GM19452 (cell line): ENCODE results near the gene GCNT2.
"Not testable (repeated sequence)": the region's sequence is repeated elsewhere in the genome, so short reads cannot be mapped to it uniquely, and the experiment has no call there.

ENCODE experiments used
- ATAC-seq: cut with Tn5 transposase; IDR thresholded peaks from one replicate; pipeline ENCODE4 v1.9.1; 2021; ENCODE audit not compliant: unreplicated experiment

GCNT2 gene

GRCh38 chr6:10543488-10543887, 22.3 kb downstream of the GCNT2 start:
- no peak for ATAC-seq

GRCh38 chr6:10545482-10545881, 24.3 kb downstream of the GCNT2 start:
- ATAC-seq: no peak

GRCh38 chr6:10547809-10548208, 26.7 kb downstream of the GCNT2 start:
- no peak for ATAC-seq

GRCh38 chr6:10550764-10551163, 29.6 kb downstream of the GCNT2 start:
- no peak for ATAC-seq

GRCh38 chr6:10552270-10552810, 31.2 kb downstream of the GCNT2 start:
- ATAC-seq: no peak

GRCh38 chr6:10553871-10554270, 32.7 kb downstream of the GCNT2 start:
- no peak for ATAC-seq

- ATAC-seq: no peak
These were observed 33.7 kb downstream of the GCNT2 start for GRCh38 chr6:10554826-10555225.

- ATAC-seq: no peak
These were observed 34.6 kb downstream of the GCNT2 start for GRCh38 chr6:10555625-10556309.

- ATAC-seq: no peak
These were observed 35.4 kb downstream of the GCNT2 start for GRCh38 chr6:10556589-10556988.

- no peak for ATAC-seq
These were observed 35.8 kb downstream of the GCNT2 start for GRCh38 chr6:10556992-10557391.

GRCh38 chr6:10557913-10558312, 36.8 kb downstream of the GCNT2 start:
- no peak for ATAC-seq

GRCh38 chr6:10558565-10558964, 37.4 kb downstream of the GCNT2 start:
- ATAC-seq: no peak

GRCh38 chr6:10559522-10560152, 38.5 kb downstream of the GCNT2 start:
- ATAC-seq: no peak

GRCh38 chr6:10561611-10562199, 40.6 kb downstream of the GCNT2 start:
- no peak for ATAC-seq

- no peak for ATAC-seq
These were observed 44.0 kb downstream of the GCNT2 start for GRCh38 chr6:10564975-10565673.

- no peak for ATAC-seq
These were observed 44.8 kb downstream of the GCNT2 start for GRCh38 chr6:10565913-10566312.

GRCh38 chr6:10567256-10568026, 46.3 kb downstream of the GCNT2 start:
- ATAC-seq: no peak

GRCh38 chr6:10569392-10570127, 48.4 kb downstream of the GCNT2 start:
- ATAC-seq: no peak

- ATAC-seq: not testable (repeated sequence)
These were observed 54.4 kb downstream of the GCNT2 start for GRCh38 chr6:10575519-10575918.

GRCh38 chr6:10576226-10576625, 55.1 kb downstream of the GCNT2 start:
- no peak for ATAC-seq
